Fibroblast of the aortic adventitia (primary cell): ENCODE measurements around the gene PELI2. TPM values are rescaled to one million over a fixed set of nuclear protein-coding genes. Genes with fewer than 3 reads are reported as not detected.
A peak's percentile ranks its signal among the peaks of the same experiment; 100 is the strongest.

Source experiments
- DNase-seq: peaks from one replicate; pipeline ENCODE4 v3.0.0-alpha.2; 2010; ENCODE audit warnings: low read depth
- H3K4me3 ChIP-seq: 2 replicates; pipeline ENCODE4 v1.5.1; 2011; ENCODE audit warnings: low read depth, mild to moderate bottlenecking, control low read depth, low read length, moderate library complexity
- CTCF ChIP-seq: IDR thresholded peaks from 2 replicates; pipeline ENCODE4 v1.5.1; 2011; ENCODE audit warnings: mild to moderate bottlenecking, low read length, control low read depth, inconsistent platforms; ENCODE audit not compliant: insufficient read depth
- total RNA-seq: library from RNA; depleted of rRNA; stranded (reverse); fragments of >200 nt; gene quantifications from 2 replicates; pipeline ENCODE4 v1.2.3, GENCODE V29; 2012; ENCODE audit warnings: low replicate concordance

The PELI2 gene
- total RNA-seq, 1 donor: 14.0 TPM

GRCh38 chr14:56219666-56220413, 101.6 kb downstream of the PELI2 start:
- peak; percentile 15 for DNase-seq
- H3K4me3 ChIP-seq: no peak overlapping the region
- TF ChIP-seq CTCF: no peak

- H3K4me3 ChIP-seq: no peak overlapping the region
- peak; percentile 66 for DNase-seq
- no peak for TF ChIP-seq CTCF
Measured at GRCh38 chr14:56221382-56222128, 103.3 kb downstream of the PELI2 start.

GRCh38 chr14:56224229-56224628, 106.0 kb downstream of the PELI2 start:
- no peak for DNase-seq
- TF ChIP-seq CTCF: no peak
- H3K4me3 ChIP-seq: no peak overlapping the region

- H3K4me3 ChIP-seq: no peak overlapping the region
- no peak for TF ChIP-seq CTCF
- no peak for DNase-seq
Measured at GRCh38 chr14:56224691-56225681, 106.8 kb downstream of the PELI2 start.

GRCh38 chr14:56235388-56235787, 117.2 kb downstream of the PELI2 start:
- no peak for TF ChIP-seq CTCF
- DNase-seq: no peak
- no peak overlapping the region for H3K4me3 ChIP-seq

GRCh38 chr14:56237398-56237797, 119.2 kb downstream of the PELI2 start:
- no peak for TF ChIP-seq CTCF
- no peak for DNase-seq
- no peak overlapping the region for H3K4me3 ChIP-seq
